Lung (tissue), 12 donors: Measurements from ENCODE around the gene EVC2. TPM values are rescaled to one million over a fixed set of nuclear protein-coding genes. Genes with fewer than 3 reads are reported as not detected.

Experiments
- ATAC-seq: fragments of 200-7000 bp; cut with Tn5 transposase; one replicate; pipeline ENCODE4 v1.9.1; 2020; ENCODE audit warnings: moderate number of reproducible peaks; ENCODE audit not compliant: insufficient read depth, low FRiP score
- DNase-seq, 3 donors: peaks; one replicate each; pipeline ENCODE4 v3.0.0-alpha.2; 2013 to 2017
- H3K27ac ChIP-seq, 2 donors: one replicate each; pipeline ENCODE4 v1.5.1; 2013; ENCODE audit warnings: mild to moderate bottlenecking in 2 of 2, moderate library complexity in 2 of 2, control low read depth in 1 of 2, inconsistent platforms in 1 of 2, low read depth in 1 of 2, low read length in 1 of 2
- H3K27me3 ChIP-seq, 3 donors: one replicate each; pipeline ENCODE4 v1.5.1; 2013; ENCODE audit warnings: low read length in 2 of 3; ENCODE audit not compliant: control insufficient read depth in 3 of 3, insufficient read depth in 3 of 3
- H3K36me3 ChIP-seq, 4 donors: one replicate each; pipeline ENCODE4 v1.5.1; 2013; ENCODE audit warnings: low read length in 4 of 4, mild to moderate bottlenecking in 1 of 4, moderate library complexity in 1 of 4; ENCODE audit not compliant: control insufficient read depth in 4 of 4, insufficient read depth in 4 of 4
- H3K4me1 ChIP-seq, 5 donors: one replicate each; pipeline ENCODE4 v1.5.1; 2013; ENCODE audit warnings: low read length in 5 of 5, mild to moderate bottlenecking in 2 of 5, moderate library complexity in 1 of 5; ENCODE audit not compliant: control insufficient read depth in 5 of 5, insufficient read depth in 5 of 5
- H3K4me3 ChIP-seq: one replicate; pipeline ENCODE4 v1.5.1; 2013; ENCODE audit warnings: mild to moderate bottlenecking, control low read depth, moderate library complexity
- H3K9ac ChIP-seq, 2 donors: one replicate each; pipeline ENCODE4 v1.5.1; 2013; ENCODE audit warnings: low read length in 2 of 2, control low read depth in 1 of 2; ENCODE audit not compliant: insufficient read depth in 1 of 2
- H3K9me3 ChIP-seq, 4 donors: one replicate each; pipeline ENCODE4 v1.5.1; 2013; ENCODE audit warnings: low read length in 3 of 4, mild to moderate bottlenecking in 1 of 4, moderate library complexity in 1 of 4; ENCODE audit not compliant: control insufficient read depth in 4 of 4, insufficient read depth in 3 of 4
- CTCF ChIP-seq: IDR thresholded peaks from 2 replicates; pipeline ENCODE4 v1.5.1; 2012; ENCODE audit warnings: mild to moderate bottlenecking; ENCODE audit errors: control extremely low read depth, extremely low read depth
- WGBS, 2 donors: extraction: QIAGEN DNeasy Blood & Tissue Kit; methylation state at CpG; one replicate each; pipeline ENCODE4 v1.1.7; 2013; 5-methylcytosine and 5-hydroxymethylcytosine counted together
- polyA plus RNA-seq, 2 donors: library from polyadenylated mRNA; stranded (reverse); fragments of 200-250 nt; gene quantifications; one replicate each; pipeline ENCODE4 v1.2.1, GENCODE V29; 2013
- total RNA-seq, 2 donors: library from RNA; depleted of rRNA in 1 of 2; stranded (reverse); fragments of >200 nt in 1 of 2; gene quantifications; one replicate each; pipeline ENCODE4 v1.2.1, GENCODE V29; 2014 to 2021
- donor health status: control.
- donor health status: control.
- donor health status: Bipolar disorder and iron deficiency.
- donor health status: healthy.
- donor health status: DM: yes; HTN: yes; CAD: no.

The EVC2 gene
- total and polyA plus RNA-seq, 4 donors = 1.5 to 11.9 (median 3.1) TPM

GRCh38 chr4:5710961-5711478 lies 2.7 kb upstream of the EVC2 start, which contains the start of gene EVC:
Gene EVC, plus strand, starts transcription at chr4:5711201. Its CDS starts 180 bp downstream, at chr4:5711381.
- TF ChIP-seq CTCF = no peak
- peak within 1 kb of the TSS in 1 of 2 donors; percentile 82 for H3K9ac ChIP-seq
- DNase-seq (peak; percentile 90 to 92 (median 90)), ATAC-seq (peak; percentile 85)
- peak within 1 kb of the TSS in 1 of 2 donors; percentile 48 for H3K27ac ChIP-seq
- peaks cover 0 to 3% (median 0%) of the 10 kb centered on the region in 4 donors for H3K36me3 ChIP-seq
- peak within 1 kb of the TSS; percentile 51 for H3K4me3 ChIP-seq
- WGBS, 2 donors = 1% methylated on average over 7 to 49 of the region's 49 CpGs
- H3K4me1 ChIP-seq = peaks cover 0 to 40% (median 16%) of the 10 kb centered on the region in 5 donors
- H3K27me3 ChIP-seq = no peaks in the 10 kb centered on the region
- H3K9me3 ChIP-seq = peaks cover 0 to 4% (median 1%) of the 10 kb centered on the region in 4 donors

DNA sequence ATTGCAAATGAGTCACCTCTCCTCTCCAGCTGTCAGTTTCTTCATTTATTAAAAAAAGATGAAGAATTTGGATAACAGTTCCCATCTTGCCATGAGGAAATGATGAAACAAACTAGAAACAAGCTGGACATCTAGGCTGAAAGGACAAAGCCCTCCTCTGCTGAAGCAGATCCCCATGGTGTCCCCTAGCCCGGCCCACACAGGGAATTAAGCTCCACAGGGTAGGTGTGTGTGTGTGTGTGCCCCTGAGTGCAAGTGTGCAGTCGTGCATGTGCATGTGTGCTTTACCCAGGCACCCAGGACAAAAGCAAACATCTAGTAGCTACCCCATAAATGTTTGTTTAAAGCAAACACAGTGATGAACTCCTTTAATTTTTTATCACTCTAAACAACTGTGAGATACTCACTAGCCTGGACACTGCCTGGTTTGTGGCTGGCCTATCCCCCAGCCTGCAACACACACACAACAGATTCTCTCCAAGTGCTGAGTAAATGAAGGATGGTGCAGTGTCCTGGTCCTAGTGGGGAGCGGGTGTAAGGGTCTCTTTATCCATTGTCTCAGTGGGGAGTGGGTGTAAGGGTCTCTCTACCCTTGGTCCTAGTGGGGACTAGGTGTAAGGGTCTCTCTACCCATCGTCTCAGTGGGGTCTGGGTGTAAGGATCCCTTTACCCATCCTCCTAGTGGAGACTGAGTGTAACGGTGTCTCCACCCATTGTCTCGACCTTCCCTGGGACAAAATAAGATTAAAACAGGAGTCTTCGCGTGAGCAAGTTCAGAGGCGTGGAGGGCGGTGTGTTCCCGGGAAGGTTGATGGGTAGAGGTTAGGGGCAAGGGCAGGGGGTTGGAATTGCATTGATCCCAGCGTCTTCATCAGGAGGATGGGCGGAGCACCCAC lies 2.0 kb upstream of the EVC2 start:
- Histone ChIP-seq H3K27ac (peak overlapping the region in 1 of 2 donors; percentile 32), H3K4me1 (peaks cover 0 to 40% (median 16%) of the 10 kb centered on the region in 5 donors), H3K27me3 (no peaks in the 10 kb centered on the region), H3K9ac (peak overlapping the region in 1 of 2 donors; percentile 82), H3K4me3 (no peak overlapping the region), H3K9me3 (peaks cover 0 to 3% (median 0%) of the 10 kb centered on the region in 4 donors), H3K36me3 (peaks cover 0 to 2% (median 0%) of the 10 kb centered on the region in 4 donors)
- no peak for TF ChIP-seq CTCF
- WGBS, 2 donors = 21 to 24% methylated on average over 13 of the region's 13 CpGs
- DNase-seq = peak in 1 of 3 donors; percentile 32
- no peak for ATAC-seq

GRCh38 chr4:5709207-5709575 lies 832 bp upstream of the EVC2 start:
- no peaks in the 10 kb centered on the region for H3K27me3 ChIP-seq
- H3K9ac ChIP-seq = no peak overlapping the region
- peak overlapping the region in 1 of 2 donors; percentile 50 for H3K27ac ChIP-seq
- H3K4me1 ChIP-seq = peaks cover 0 to 40% (median 16%) of the 10 kb centered on the region in 5 donors
- H3K4me3 ChIP-seq = no peak overlapping the region
- WGBS, 2 donors = 77 to 81% methylated on average over 8 of the region's 8 CpGs
- no peak for TF ChIP-seq CTCF
- H3K36me3 ChIP-seq = peaks cover 0 to 4% (median 0%) of the 10 kb centered on the region in 4 donors
- ATAC-seq (no peak), DNase-seq (no peak)
- peaks cover 0 to 1% (median under 1%) of the 10 kb centered on the region in 4 donors for H3K9me3 ChIP-seq
